ENCODE measurements around the gene MOXD1. TPM values are rescaled to one million over a fixed set of nuclear protein-coding genes. Genes with fewer than 3 reads are reported as not detected.
A peak's percentile ranks its signal among the peaks of the same experiment; 100 is the strongest.

MOXD1 gene
- total RNA-seq, 4 donors from 2014 or later: 27.6 to 260 (median 58.9) TPM

- Histone ChIP-seq H3K4me1 (no peaks in the 10 kb centered on the region), H3K9me3 (no peaks in the 10 kb centered on the region), H3K27ac (peak overlapping the region; percentile 85 to 86), H3K4me3 (peak overlapping the region; percentile 45 to 53), H3K36me3 (no peaks in the 10 kb centered on the region), H3K27me3 (no peaks in the 10 kb centered on the region)
- DNase-seq: no peak
- intact Hi-C loops (cut with DNase I; ENCODE audit: low total_unique reads): no loop called here
- TF ChIP-seq CTCF (IDR thresholded peaks at IDR 0.05) (peak in 1 of 4 experiments; percentile 4), POLR2A (IDR thresholded peaks at IDR 0.05) (no peak)
Measured at GRCh38 chr6:132401618-132402285, 477 bp upstream of the MOXD1 start.

DNA sequence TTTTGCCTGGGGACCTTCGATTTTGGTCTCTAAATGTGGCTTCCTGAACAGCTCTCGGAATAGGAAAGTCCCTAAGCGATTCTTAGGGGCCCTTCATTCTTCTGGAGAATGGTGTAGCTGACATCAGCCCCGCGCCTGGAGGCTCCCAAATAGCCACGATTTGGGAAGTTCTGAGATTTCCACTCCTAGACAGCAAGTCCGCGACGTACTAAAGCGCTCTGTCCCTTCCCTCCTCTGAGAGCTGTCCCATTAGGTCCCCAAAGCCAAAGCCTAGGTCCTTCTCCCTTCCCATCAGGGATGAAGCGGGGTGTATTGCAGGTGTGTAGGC, 756 bp downstream of the MOXD1 start:
- intact Hi-C loops (cut with DNase I; ENCODE audit: low total_unique reads): no loop called here
- H3K27ac ChIP-seq: peak overlapping the region; percentile 85 to 86
- peak in 1 of 2 donors; percentile 20 for DNase-seq

GRCh38 chr6:132399376-132400074, 1.8 kb downstream of the MOXD1 start:
- intact Hi-C loops (cut with DNase I; ENCODE audit: low total_unique reads): no loop called here
- Histone ChIP-seq H3K27me3 (no peaks in the 10 kb centered on the region), H3K27ac (peak overlapping the region; percentile 85 to 86), H3K4me3 (peak overlapping the region; percentile 45 to 53), H3K9me3 (peaks cover 0 to 8% of the 10 kb centered on the region in 2 donors), H3K4me1 (no peaks in the 10 kb centered on the region), H3K36me3 (no peaks in the 10 kb centered on the region)
- DNase-seq: no peak
- TF ChIP-seq POLR2A (IDR thresholded peaks at IDR 0.05) (no peak), CTCF (IDR thresholded peaks at IDR 0.05) (no peak)

More for the DNA sequence above, 756 bp downstream of the MOXD1 start:
- Histone ChIP-seq H3K9me3 (no peaks in the 10 kb centered on the region), H3K27me3 (no peaks in the 10 kb centered on the region), H3K36me3 (no peaks in the 10 kb centered on the region), H3K4me3 (peak overlapping the region; percentile 45 to 53), H3K4me1 (no peaks in the 10 kb centered on the region)
- TF ChIP-seq POLR2A (IDR thresholded peaks at IDR 0.05) (no peak), CTCF (IDR thresholded peaks at IDR 0.05) (no peak)

DNA sequence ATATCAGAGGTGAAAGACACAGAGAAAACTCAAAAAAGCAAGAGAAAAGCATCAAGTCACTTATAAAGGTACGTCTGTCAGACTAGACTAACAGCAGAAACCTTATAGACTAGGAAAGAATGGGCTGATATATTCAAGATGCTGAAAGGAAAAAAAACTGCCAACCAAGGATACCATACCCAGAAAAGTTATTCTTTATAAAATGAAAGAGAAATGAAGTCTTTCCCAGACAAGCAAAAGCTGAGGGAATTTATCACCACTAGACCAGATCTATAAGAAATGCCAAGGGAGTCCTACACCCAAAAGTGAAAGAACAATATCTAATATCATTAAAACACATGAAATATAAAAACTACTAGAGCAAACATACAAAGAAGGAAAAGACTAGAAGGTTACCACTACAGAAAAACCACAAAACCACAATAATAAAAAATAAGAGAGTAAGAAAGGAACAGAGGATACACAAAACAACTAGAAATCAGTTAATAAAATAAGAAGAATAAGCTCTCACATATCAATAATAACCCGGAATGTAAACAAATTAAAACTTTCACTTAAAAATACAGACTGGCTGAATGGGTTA, 6.2 kb downstream of the MOXD1 start:
- TF ChIP-seq CTCF (IDR thresholded peaks at IDR 0.05) (no peak), POLR2A (IDR thresholded peaks at IDR 0.05) (no peak)
- no peak overlapping the region for H3K4me3 ChIP-seq
- H3K9me3 ChIP-seq: peaks cover 0 to 13% of the 10 kb centered on the region in 2 donors
- no peaks in the 10 kb centered on the region for H3K27me3 ChIP-seq
- intact Hi-C loops (cut with DNase I; ENCODE audit: low total_unique reads): no loop called here
- no peaks in the 10 kb centered on the region for H3K36me3 ChIP-seq
- no peaks in the 10 kb centered on the region for H3K4me1 ChIP-seq
- H3K27ac ChIP-seq: no peak overlapping the region
- DNase-seq: no peak

DNA sequence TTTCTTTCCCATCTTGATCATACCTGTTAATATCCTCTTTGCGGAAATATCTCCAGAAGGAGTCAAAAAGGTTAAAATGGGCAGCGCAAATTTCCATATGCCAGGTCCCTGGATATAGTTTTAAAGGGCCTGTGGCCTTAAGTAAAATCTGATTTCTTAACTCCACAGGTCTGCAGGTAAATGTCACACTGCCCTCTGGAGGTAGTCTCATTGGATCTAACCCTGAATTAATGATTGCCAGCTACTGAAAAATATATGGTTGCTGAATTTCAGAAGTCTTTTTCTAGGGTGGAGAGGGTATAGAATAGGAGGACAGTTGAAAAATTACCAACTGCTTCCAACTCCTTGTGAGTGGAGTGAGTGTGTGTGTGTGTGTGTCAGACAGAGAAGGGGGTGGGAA, 8.5 kb downstream of the MOXD1 start:
- H3K27ac ChIP-seq: peak overlapping the region; percentile 67 to 68
- peaks cover 0 to 13% of the 10 kb centered on the region in 2 donors for H3K9me3 ChIP-seq
- DNase-seq: no peak
- H3K27me3 ChIP-seq: no peaks in the 10 kb centered on the region
- TF ChIP-seq POLR2A (IDR thresholded peaks at IDR 0.05): no peak
- no peak for TF ChIP-seq CTCF (IDR thresholded peaks at IDR 0.05)
- no peak overlapping the region for H3K4me3 ChIP-seq
- no peaks in the 10 kb centered on the region for H3K4me1 ChIP-seq
- intact Hi-C loops (cut with DNase I; ENCODE audit: low total_unique reads): no loop called here
- H3K36me3 ChIP-seq: no peaks in the 10 kb centered on the region
